SK-N-MC (cell line): ENCODE data around the gene RGS6.

Experiments used
- DNase-seq: peaks from one replicate; pipeline ENCODE4 v3.0.0-alpha.2; 2011; ENCODE audit warnings: low read depth, low spot score
- H3K27ac ChIP-seq: fragments of 200-600 bp; sonication (generic); 2 replicates; pipeline ENCODE4 v1.5.1; 2016; ENCODE audit warnings: mixed run types
- H3K36me3 ChIP-seq: fragments of 200-600 bp; sonication (generic); 2 replicates; pipeline ENCODE4 v1.6.1; 2017; ENCODE audit warnings: antibody characterized with exemption, low read length, mixed read lengths; ENCODE audit not compliant: insufficient read depth
- H3K4me3 ChIP-seq: fragments of 200-600 bp; sonication (generic); 2 replicates; pipeline ENCODE4 v1.5.1; 2016
- H3K9ac ChIP-seq: fragments of 200-600 bp; sonication (generic); 2 replicates; pipeline ENCODE4 v1.8.0; 2017; ENCODE audit warnings: mixed run types, mixed read lengths; ENCODE audit not compliant: insufficient read length
- H3K9me3 ChIP-seq: fragments of 200-600 bp; sonication (generic); 2 replicates; pipeline ENCODE4 v1.6.1; 2017; ENCODE audit warnings: low read depth, mild to moderate bottlenecking, antibody characterized with exemption, low read length, moderate library complexity, mixed read lengths
- EZH2 ChIP-seq: fragments of 200-600 bp; sonication (generic); IDR thresholded peaks from one replicate; pipeline ENCODE4 v1.6.1; 2017; ENCODE audit warnings: antibody characterized with exemption
- FOXP2 ChIP-seq: optimal IDR thresholded peaks from 2 replicates; pipeline ENCODE3; 2011; ENCODE audit warnings: mild to moderate bottlenecking, moderate library complexity; ENCODE audit not compliant: insufficient read depth; ENCODE audit errors: extremely low read length, control extremely low read depth
- POLR2AphosphoS5 ChIP-seq: IDR thresholded peaks from 2 replicates; pipeline ENCODE4 v1.6.1; 2012; ENCODE audit warnings: mild to moderate bottlenecking, low read depth, low read length, borderline replicate concordance

The RGS6 gene

DNA sequence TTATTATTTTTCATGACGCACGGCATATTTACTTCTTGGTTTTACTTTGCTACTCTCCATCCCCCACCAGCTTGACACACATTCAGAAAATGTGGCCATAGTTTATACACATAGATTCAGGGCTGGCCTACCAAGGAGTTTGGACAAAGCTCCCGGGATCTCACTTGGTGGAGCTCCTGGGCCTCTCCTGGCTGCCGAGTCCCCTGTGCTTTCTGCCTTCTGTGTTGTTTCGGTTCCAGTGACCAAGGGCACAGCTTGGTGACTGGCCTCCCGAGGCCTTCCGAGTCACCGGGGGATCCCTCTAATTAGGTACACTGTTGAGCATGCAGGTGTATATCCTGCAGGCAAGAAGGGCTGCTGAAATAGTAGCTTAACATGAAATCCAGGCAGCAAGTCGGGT is 63.5 kb downstream of the RGS6 start:
- Histone ChIP-seq H3K27ac (no peak overlapping the region), H3K4me3 (no peak overlapping the region), H3K9ac (no peak overlapping the region), H3K36me3 (no peaks in the 10 kb centered on the region), H3K9me3 (no peaks in the 10 kb centered on the region)
- TF ChIP-seq FOXP2 (no peak), EZH2 (no peak), POLR2AphosphoS5 (no peak)
- no peak for DNase-seq

DNA sequence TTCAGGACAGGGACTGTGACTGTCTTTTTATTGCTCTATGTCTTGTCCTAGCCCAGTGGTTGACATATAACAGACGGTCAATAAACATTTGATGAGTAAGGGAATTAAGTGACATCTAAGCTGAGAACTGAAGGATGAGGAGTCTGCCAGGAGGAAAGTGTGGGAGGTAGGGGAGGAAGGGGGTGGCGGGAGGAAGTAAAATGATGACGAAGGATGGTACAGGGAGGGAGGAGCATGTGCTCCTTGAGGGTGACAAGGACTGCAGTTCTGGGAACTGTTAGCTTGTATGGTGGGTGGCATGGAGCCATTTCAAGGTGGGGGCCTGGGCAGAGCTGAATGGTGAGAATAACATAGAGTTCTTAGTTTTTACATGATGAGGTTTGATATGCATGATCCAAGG is 64.4 kb downstream of the RGS6 start:
- Histone ChIP-seq H3K4me3 (no peak overlapping the region), H3K27ac (no peak overlapping the region), H3K9me3 (no peaks in the 10 kb centered on the region), H3K36me3 (no peaks in the 10 kb centered on the region), H3K9ac (no peak overlapping the region)
- DNase-seq, result no peak
- TF ChIP-seq POLR2AphosphoS5 (no peak), EZH2 (no peak), FOXP2 (no peak)

DNA sequence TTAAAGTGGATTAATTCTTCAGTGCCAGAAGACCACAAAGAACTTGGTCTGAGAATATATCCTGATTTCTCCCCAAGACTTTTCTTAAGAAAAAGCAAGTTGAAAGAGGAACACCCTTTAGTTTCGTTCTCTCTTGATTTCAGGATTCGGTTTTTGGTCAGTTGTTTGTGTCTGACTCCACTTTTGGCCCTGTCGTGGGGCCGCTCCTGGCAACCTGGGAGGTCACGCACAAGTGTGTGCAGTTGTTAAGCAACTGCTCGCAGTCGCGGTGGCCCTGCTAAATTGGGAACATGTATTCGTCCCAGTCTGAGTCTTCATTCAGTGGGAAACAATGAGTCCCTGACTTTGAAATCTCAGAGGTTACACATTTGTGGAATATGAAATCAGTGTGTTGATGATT is 68.7 kb downstream of the RGS6 start:
- H3K9me3 ChIP-seq, result no peaks in the 10 kb centered on the region
- no peak overlapping the region for H3K9ac ChIP-seq
- TF ChIP-seq EZH2 (no peak), FOXP2 (no peak), POLR2AphosphoS5 (no peak)
- no peak overlapping the region for H3K4me3 ChIP-seq
- H3K27ac ChIP-seq, result no peak overlapping the region
- DNase-seq, result no peak
- no peaks in the 10 kb centered on the region for H3K36me3 ChIP-seq

DNA sequence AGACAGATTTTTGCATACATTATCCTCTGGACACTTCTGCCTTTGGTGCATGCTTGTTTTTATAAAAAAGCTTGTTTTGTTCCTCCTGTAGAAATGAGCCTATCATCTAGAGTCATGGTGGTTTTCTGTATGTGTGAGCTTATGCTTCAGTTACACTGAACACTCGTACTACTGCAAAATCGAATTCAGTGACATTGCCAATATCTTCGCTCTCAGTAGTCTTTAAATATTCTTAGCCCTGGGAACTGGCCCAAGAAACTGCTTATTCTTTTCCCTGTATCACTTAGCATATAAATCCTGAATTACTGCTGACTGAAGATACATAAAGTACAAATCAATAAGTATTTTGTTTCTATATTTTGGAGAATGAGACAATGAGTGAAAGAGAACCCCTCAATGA is 70.5 kb downstream of the RGS6 start:
- H3K9me3 ChIP-seq, result no peaks in the 10 kb centered on the region
- H3K9ac ChIP-seq, result no peak overlapping the region
- TF ChIP-seq EZH2 (no peak), POLR2AphosphoS5 (no peak), FOXP2 (no peak)
- H3K27ac ChIP-seq, result no peak overlapping the region
- no peak overlapping the region for H3K4me3 ChIP-seq
- no peaks in the 10 kb centered on the region for H3K36me3 ChIP-seq
- DNase-seq, result no peak

DNA sequence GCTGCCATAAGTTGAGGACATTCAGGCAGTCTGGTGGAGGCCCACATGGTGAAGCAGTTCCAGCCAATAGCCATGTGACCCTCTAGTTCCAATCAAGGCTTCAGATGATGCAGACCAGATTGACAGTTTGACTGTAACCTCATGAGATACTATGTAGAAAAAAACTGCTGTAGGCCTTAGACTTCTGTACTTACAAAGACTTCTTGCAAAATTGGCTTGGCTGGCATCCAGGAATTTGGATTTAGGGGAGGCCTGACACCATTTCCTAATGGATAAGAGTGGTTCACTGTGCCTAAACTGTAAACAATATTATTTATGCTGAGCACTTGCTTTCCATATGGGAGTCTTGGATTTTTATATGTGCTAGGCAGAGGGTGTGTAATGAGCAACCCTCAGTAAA is 76.4 kb downstream of the RGS6 start:
- no peak overlapping the region for H3K27ac ChIP-seq
- H3K9me3 ChIP-seq, result no peaks in the 10 kb centered on the region
- no peak for DNase-seq
- H3K9ac ChIP-seq, result no peak overlapping the region
- TF ChIP-seq POLR2AphosphoS5 (no peak), FOXP2 (no peak), EZH2 (no peak)
- no peaks in the 10 kb centered on the region for H3K36me3 ChIP-seq
- no peak overlapping the region for H3K4me3 ChIP-seq

DNA sequence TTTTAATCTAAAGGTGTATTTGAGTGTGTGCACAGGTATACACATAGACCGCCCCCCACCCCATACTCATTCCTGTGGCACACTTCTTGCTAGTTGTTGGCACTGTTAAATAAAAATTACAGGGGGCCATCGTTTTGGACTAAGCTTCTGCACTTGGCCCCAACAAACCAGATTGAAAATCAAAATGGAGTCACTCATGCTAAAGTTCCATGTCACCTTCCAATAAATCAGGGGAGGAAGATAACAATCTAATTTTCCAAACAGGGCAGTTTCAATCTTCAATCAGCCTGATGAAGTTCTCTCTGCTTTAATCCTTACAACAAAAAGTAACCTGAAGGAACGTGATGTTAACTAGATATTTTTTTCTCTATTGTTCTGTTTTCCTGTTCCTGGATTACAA is 78.2 kb downstream of the RGS6 start:
- no peaks in the 10 kb centered on the region for H3K36me3 ChIP-seq
- no peak overlapping the region for H3K9ac ChIP-seq
- TF ChIP-seq EZH2, result no peak
- TF ChIP-seq POLR2AphosphoS5, result no peak
- H3K27ac ChIP-seq, result no peak overlapping the region
- no peaks in the 10 kb centered on the region for H3K9me3 ChIP-seq
- DNase-seq, result no peak
- H3K4me3 ChIP-seq, result no peak overlapping the region

DNA sequence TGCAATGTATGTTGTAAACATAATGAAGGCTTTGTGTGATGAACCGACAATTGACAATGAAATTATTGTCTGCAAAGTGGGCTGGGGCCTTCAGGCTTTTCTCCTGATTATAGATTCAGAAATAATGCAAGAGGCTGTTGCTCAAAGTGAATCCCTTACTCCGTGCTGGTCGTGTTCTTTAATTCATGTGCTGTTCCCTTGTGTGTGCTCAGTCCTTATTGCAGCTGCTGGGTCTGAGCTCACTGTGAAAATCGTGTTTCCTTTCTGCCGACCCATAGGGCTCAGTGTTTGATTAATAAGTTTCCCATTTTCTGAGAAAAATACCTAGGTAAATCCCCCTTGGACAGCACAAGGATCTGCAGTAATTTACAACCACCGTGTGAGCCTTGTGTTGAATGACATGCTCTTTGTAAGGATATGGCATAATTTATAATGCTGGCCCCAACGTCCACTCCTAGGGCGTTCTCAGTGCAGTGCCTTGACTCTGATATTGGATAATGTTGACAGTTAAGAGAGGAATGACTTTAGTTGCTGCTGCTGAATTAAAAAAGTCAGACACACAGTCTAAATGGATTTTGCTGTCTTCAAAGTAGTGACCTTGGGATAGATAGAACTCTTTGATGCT is 81.6 kb downstream of the RGS6 start:
- no peaks in the 10 kb centered on the region for H3K36me3 ChIP-seq
- no peaks in the 10 kb centered on the region for H3K9me3 ChIP-seq
- no peak for TF ChIP-seq EZH2
- TF ChIP-seq POLR2AphosphoS5, result no peak
- no peak overlapping the region for H3K4me3 ChIP-seq
- H3K27ac ChIP-seq, result no peak overlapping the region
- no peak overlapping the region for H3K9ac ChIP-seq
- no peak for DNase-seq

DNA sequence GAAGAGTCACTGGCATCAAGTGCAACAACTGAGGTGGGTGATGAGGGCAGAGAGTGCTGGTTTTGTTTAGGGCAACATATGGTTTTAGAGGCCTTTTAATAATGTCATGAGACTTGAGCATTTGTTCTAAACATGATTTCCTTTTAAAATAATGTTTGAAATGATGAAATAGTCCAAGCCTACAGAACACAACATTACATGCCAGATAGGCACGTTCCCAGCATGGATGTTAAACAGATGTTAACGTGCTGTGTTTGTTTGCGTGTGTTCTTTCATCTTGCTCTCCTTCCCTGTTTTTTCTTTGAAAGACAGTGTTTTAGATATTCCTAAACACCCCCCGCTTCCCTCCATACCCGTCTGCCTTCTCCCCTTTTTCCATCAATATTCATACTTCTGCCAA is 82.3 kb downstream of the RGS6 start:
- H3K9ac ChIP-seq, result no peak overlapping the region
- no peaks in the 10 kb centered on the region for H3K9me3 ChIP-seq
- no peak overlapping the region for H3K4me3 ChIP-seq
- TF ChIP-seq POLR2AphosphoS5 (no peak), FOXP2 (no peak), EZH2 (no peak)
- no peak overlapping the region for H3K27ac ChIP-seq
- H3K36me3 ChIP-seq, result no peaks in the 10 kb centered on the region
- no peak for DNase-seq

DNA sequence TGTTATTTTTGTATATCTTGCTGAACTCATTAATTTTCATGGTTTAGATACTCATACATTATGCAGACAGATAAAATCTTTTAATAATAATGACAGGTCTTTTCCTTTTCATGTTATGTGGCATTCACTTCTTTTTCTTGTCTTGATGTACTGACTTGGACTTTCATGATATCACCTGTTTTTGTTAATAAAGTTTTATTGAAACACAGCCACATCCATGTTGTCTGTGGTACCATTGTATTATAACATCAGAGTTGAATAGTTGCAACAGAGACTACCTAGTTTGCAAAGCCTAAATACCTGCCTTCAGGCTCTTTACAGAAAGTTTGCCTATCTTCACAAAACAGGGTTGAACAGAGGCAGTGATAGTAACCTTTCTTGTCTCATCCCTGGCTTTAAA is 85.1 kb downstream of the RGS6 start:
- TF ChIP-seq POLR2AphosphoS5 (no peak), FOXP2 (no peak), EZH2 (no peak)
- DNase-seq, result no peak
- Histone ChIP-seq H3K4me3 (no peak overlapping the region), H3K9me3 (no peaks in the 10 kb centered on the region), H3K36me3 (no peaks in the 10 kb centered on the region), H3K27ac (no peak overlapping the region), H3K9ac (no peak overlapping the region)
